HG03039 (cell line): ENCODE results near the gene ZC3H18.

Experiments used
- ATAC-seq: cut with Tn5 transposase; IDR thresholded peaks from one replicate; pipeline ENCODE4 v1.9.1; 2021; ENCODE audit warnings: mild to moderate bottlenecking, moderate library complexity; ENCODE audit not compliant: unreplicated experiment

The ZC3H18 gene

DNA sequence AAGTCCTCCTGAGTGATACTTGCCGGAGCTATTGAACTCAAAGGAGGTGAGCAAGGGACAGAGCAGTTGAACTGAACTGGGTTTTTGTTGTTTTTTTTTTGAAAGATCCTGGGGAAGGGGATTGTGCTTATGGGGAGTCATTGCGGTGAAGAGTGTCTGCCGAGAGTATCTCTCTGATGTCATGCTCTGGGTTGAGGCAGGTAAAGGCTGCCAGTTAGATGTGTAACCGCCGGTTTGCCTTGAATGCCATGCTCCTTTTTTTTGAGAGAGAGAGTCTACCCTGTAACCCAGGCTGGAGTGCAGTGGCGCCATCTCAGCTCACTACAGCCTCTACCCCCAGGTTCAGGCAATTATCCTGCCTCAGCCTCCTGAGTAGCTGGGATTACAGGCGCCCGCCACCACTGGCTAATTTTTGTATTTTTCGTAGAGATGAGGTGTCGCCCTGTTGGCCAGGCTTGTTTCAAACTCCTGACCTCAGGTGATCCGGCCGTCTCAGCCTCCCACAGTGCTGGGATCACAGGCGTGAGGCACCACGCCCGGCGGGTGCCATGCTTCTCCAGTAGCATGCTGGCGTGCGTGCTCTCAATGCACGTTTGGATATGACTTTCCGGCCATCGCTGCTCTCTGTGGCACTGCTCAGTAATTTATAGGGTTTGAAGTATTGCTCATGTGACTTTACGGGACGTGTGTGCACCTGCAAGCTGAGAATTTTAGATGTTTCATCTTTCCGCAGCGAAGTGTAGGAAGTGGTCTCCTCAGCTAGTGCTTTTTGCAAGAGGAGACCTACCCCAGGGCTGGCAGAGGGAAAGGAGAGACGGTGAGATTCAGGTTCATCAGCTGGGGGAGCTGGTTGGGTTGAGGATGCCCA lies 8.5 kb downstream of the ZC3H18 start:
- ATAC-seq, result no peak

DNA sequence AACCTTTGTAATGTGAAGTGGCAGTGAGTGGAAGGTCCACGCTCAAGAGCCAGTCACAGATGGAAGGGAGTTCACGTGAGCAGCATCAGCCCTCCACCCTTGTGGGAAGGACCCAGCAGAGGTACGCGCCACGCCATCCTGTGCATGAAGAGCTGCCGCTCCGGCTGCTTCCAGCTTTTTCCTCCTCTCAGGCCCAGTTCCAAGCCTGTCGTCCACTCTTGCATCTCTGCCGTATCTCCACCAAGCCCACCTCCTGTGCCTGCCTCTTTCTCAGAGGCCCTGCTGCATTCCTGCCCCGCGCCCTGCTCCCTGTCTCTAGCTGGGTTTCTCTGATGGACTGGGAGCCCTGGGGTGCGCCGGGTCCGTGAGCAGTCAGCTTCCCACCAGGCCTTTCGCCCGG lies 10.2 kb downstream of the ZC3H18 start:
- ATAC-seq, result no peak

DNA sequence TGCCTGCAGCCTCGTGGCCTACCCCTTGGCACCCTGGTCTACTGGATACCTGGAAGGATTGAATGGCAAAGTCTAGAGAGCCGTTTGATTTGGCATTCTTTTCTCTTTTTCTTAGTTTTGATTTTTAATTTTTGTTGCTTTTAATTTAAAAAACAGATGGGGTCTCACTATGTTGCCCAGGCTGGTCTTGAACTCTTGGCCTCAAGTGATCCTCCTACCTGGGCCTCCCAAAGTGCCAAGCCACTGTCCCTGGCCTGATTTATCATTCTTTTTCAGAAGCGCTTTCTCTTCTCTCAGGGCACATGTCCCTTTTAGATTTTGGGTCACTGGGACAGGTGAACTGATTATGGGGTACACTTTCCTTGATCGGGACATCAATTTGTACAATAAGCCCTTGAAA lies 10.8 kb downstream of the ZC3H18 start:
- no peak for ATAC-seq

DNA sequence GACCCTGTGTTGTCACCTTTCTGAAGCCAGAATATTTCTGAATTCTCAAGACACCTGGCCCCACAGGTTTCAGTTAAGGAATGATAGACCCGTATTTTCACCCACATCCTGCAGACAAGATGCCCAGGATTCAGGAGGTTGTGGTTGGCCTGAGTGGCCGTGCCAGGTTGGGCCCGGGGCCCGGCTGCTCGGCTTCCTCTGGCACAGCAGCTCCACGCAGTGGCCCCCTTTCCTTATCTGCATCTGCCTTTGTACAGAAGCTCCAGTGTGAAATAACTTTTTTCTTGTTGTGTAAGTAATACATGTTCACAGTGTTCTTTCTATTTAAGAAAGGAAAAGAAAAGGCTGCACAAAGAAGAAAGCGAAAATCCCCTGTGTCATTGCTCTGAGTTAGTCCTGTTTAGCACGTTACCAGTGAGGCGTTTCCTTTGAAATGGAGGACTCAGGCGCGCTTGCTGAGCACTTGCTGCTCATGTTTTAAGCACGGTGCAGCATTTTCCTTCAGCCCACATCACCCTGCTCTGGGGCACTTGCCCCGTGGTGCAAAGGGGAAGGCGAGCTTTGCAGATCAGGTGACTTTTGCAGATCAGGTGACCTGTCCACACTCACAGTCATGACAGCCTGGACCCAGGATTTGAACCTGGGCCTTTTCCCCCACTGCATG lies 12.8 kb downstream of the ZC3H18 start:
- ATAC-seq, result no peak

DNA sequence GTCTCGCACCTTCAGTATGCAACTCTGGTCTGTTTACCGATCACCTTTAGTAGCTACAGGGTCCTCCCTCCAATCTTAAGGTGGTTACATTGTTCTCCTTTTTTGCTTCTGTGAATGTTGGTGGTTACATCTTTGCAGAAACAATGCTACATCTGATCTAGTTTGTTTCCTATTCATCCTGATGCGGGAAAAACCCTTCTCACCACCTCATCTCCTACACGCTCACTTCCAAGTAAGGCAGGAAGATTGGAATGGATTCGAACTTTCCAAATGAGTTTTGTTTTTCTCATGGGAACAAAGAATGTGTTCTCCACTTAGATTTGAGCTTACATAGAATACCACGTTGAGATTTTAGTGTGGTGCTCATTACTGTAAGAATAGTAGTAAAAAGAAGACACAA lies 14.5 kb downstream of the ZC3H18 start:
- ATAC-seq, result no peak

DNA sequence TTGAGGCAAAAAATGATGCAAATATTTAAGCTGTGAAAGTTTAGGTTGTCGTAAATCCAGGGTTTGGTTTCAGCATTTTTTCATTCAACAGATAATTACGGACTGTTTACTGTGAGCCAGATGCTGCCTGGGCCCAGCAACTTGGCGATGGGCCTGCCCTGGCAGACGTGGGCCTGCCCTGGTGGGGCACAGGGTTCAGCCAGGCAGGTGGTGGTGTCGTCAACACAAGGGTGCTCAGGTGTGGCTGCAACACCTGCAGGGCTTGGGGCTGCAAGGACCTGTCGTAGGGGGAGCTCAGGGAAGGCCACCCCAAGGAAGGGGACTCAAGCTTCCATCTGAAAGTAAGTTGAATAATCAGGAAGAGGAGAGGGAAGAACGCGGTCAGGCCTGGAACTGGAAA lies 15.1 kb downstream of the ZC3H18 start:
- ATAC-seq, result no peak

DNA sequence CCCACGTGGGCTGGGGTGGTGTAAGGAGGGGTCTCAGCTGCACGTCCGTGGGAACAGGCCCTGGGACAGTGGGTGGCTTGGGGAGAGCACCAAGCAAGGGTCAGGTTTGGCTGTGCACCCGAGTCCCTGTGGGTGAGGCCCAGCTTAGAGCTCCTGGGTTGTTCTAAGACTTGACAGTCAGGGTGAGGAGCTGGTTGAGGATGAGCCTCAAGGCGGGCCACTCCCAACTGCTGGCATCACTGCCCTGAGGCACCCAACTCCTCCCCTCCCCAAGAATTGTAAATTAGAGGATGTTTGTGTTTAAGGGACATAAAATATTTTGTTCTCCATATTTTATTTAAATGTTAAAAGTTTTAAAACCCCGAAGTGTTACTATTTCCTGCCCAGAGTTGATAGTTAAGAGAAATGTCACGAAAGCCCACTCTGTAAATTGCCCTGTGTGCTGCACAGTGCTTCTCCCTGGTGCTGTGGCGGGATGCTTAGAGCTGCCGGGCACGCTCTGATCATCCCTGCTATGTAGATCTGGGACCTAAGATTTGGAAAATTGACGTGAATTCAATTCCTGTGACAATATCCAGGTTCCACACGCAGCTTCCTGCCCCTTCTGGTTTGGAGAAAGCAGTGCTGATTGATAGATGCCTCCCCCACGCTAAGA lies 15.9 kb downstream of the ZC3H18 start:
- ATAC-seq, result no peak

DNA sequence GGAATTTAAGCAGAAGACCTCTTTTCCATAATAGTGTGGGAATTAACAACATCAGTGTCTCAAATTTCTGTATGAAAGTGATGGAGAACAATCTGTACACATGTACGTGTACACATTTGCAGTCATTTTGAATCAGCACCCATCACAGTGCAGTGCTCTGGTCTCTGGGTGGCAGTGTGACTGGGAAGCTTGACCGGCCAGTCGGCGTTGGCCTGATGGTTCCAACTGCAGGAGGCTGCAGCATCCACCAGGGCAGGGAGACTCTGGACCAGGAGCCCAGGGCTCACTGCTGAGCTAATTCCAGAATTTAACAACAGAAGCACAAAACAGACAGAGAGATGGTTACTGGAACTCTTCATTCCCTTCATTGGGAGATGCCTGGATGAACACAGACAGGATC lies 17.9 kb downstream of the ZC3H18 start:
- ATAC-seq, result no peak

DNA sequence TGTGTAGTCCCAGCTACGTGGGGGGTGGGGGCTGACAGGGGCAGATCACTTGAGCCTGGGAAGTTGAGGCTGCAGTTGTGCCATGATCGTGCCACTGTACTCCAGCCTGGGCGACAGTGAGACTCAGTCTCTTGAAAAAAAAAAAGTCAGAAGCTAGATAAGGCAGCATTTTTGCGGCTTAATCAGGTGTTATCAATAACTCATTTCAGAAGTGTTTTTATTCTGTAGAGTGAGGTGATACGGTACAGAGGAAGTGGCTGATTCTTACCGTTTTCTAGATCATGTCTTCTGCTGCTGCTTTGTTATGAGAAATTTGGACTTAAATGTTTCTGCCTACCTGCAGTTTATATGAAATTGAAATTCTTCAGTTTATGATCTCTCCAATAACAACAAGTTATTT lies 18.6 kb downstream of the ZC3H18 start:
- no peak for ATAC-seq

DNA sequence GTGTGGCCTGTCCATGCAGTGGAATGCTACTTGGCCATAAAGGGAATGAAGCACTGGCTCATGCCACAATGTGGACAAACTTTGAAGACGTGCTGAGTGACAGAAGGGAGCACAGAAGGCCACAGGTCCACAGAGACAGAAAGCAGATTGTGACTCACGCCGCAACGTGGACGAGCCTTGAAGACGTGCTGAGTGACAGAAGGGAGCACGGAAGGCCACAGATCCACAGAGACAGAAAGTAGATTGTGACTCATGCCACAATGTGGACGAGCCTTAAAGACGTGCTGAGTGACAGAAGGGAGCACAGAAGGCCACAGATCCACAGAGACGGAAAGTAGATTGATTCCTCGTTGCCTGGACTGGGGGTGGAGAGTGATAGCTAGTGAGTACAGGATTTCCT lies 19.2 kb downstream of the ZC3H18 start:
- no peak for ATAC-seq

DNA sequence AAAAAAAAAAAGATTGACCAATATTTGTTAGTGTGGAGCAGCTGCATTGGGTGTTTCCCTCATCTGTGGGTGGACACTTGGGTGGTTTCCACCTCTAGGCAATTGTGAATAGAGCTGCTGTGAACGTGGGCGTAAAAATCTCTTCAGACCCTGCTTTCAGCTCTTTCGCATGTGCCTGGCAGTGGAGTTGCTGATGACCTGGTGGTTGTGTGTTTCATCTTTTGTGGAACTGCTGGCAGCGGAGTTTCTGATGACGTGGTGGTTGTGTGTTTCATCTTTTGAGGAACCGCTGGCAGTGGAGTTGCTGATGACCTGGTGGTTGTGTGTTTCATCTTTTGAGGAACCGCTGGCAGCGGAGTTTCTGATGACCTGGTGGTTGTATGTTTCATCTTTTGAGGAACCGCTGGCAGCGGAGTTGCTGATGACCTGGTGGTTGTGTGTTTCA lies 21.4 kb downstream of the ZC3H18 start:
- no peak for ATAC-seq

DNA sequence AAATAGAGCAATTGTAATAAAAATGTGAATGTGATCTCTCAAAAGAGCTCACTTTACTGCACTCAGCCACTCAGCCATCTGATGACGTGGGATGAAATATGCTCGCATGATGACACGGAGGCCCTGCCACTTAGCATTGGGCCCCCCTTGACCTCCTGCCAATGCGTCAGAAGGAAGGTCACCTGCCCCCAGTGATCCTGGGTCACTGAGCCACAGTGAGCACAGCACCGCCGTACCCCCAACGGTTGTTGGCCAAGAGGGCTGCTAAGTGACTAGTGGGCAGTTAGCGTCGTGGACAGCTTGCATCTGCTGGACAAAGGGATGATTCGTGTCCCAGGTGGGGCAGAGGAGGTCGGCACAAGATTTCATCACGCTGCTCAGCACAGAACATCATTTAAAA lies 22.9 kb downstream of the ZC3H18 start:
- ATAC-seq, result no peak

DNA sequence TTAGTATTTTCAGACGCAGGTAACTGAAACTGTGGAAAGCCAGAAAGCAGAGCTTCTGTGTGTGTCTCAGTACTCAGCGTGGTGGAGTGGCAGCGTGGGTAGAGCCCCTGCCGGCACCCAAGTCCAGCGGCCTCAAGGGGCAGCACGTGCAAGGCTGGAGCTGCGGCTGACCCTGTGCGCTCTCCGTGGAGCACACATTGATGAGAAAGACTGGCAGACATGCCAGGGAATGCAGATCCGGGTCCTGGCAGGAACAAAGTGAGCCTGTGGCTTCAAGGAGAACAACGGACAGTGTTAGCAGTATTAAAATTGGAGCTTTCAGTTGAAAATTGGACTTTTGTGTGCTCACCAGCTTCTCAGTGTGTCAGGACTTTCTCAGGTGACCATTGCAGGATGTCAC lies 23.3 kb downstream of the ZC3H18 start:
- ATAC-seq, result no peak

DNA sequence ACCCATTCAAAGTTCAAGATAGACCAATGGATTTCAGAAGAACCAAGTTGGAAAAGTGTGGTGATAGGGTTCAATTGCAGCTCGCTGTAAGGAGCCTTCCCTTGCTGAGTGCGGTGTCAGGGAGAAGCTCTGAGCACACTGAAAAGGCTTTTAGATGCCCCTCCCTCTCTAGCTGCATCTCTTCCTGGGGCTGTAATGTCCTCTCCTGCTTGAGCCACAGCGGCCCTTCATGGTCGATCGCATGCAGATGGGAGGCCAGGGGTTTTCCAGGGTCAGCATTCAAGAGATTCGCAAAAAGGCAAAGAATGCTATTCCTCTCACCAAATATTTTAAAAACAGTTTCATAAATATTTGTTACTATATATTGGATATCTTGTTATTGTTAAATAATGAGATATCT lies 23.7 kb downstream of the ZC3H18 start:
- ATAC-seq, result no peak

DNA sequence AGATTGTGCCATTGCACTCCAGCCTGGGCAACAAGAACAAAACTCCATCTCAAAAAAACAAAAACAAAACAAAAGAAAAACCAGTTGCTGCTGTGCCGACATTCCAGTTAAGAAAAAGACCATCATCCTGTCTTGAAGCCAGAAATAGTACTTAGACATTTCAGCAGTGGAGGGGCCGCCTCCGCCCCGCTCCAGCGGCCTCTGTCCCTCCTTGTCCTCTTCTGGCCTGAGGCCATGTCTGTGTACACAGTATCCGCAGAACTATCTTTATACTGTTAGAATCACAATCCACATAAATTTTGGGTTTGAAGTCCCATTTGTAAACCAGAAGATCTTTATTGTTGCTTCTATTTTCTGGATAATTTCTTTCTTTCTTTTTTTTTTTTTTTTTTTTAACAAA lies 24.9 kb downstream of the ZC3H18 start:
- no peak for ATAC-seq

DNA sequence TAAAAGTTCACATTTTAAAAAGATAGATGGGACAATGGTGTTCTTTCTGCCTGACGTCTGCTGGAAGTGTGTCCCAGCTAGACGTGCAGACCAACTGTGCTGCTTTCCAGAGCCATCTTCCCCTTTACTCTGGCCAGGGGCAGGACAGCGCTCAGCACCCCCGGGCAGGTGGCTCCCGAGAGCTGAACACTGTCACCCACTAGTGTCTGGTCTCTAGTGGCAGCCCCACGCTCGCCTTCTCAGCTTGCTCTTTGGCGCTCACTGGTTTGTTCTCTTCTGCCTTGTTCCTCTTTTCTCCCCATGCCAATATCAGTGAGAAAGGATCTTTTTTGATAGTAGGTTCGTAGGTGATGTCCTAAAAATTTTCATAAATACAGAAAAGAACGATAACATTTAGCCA lies 25.7 kb downstream of the ZC3H18 start:
- no peak for ATAC-seq

DNA sequence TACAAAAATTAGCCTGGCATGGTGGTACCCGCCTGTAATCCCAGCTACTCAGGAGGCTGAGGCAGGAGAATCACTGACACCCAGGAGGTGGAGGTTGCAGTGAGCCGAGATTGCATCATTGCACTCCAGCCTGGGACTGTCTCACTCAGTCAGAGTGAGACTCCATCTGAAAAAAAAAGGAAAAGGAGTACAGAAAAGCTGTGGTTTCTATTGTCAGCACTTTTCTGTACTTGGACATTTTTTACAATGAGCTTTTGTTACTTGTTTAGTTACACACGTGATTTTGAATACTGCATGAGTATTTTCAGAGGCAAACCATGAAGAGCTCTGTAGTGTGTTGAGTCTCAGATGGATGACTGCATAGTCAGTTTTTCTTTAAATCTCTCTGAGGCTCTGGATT lies 26.3 kb downstream of the ZC3H18 start:
- no peak for ATAC-seq

DNA sequence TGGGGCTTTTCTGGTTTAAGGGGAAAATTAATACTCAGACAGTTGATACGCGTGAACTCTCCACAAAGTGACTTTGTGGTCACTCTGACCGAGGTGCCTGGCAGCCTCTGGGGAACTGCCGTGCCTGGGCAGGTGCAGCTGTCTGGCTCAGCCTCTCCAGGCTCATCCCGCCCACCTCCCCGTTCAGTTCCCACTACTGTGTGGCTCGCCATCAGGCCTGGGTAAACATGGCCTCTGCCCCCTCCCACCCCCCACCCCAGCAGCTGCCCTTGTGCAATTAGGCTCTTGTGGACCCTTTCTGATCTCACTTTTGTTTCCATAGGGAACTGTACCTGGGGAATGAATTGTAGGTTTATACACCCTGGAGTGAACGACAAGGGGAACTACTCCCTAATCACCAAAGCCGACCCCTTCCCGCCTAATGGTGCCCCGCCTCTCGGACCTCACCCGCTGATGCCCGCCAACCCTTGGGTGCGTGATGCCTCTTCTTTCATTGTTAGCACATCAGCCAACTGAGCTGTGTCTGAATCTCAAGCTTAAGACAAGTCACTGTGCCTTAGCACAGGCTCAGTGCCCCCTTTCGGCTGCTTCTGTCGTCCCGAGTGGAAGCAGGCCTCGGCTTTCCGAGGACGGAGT lies 27.8 kb downstream of the ZC3H18 start:
- ATAC-seq, result no peak

DNA sequence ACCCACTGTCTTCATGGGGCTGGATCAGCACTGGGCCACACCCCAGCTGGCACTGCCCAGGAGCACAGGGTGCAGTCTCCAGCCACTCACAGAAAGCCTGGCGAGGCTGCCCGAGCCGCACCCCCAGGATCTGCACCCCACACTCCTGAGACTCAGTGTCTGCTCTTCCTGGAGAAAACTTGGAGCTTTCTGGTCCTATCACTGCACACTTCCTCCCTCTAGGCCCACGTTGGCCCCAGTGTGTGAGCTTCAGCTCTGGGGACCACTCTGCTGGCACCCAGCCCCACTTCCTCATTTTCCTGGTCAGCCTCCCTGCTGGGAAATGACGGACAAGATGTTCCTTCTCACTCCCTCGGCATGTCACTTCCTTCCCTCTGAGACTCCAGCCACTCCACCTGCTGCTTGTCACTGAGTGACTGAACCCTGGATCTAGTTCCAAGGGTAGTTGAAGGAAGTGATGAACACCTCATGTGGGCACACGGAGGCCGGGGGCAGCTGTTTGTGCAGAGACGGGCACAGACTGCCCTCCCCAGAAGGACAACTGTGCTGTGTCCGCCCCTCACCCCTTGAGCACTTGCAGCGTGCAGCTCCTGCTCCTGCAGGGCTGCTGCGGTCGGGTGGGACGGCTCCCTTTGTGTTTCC lies 29.0 kb downstream of the ZC3H18 start:
- ATAC-seq, result no peak

DNA sequence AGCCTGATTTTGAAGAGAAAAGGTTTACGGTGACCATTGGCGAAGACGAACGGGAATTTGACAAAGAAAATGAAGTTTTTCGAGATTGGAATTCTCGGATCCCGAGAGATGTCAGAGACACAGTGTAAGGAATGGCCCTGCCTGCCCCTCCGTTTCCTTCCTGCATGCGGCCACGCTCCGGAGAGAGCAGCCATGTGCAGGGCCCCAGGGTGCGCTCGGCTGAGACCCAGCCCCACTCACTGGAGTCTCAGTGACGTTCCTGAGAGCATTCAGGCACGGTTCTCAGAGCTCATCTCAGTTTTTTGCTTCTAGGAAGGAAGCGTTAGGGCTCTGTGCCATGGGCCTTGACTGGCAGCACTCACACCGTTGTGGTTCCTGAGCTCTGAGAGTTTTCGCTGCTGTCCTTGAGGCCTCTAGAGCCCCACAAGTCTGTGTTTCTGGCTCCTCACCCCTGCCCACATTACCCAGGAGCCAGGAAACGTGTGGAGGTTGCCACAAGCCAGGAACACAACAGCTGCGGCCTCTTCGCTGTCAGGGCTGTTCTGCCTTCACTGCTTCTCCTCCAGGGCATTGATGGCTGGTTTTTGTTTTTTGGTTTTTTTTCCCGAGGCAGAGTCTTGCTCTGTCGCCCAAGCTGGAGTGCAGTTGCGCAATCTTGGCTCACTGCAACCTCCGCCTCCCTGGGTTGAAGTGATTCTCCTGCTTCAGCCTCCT lies 29.8 kb downstream of the ZC3H18 start:
- ATAC-seq, result no peak

DNA sequence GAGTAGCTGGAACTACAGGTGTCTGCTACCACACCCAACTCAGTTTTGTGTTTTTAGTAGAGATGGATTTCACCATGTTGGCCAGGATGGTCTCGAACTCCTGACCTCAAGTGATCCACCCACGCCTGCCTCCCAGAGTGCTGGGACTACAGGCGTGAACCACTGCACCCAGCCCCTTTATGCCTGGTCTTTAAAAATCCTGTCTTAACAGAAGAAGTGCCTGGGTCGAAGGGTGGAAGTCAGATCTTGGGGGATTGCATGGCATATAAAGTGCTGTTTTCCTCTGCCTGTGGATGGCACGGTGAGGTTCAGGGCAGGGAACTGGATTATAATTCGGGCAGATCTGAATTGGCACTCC lies 30.3 kb downstream of the ZC3H18 start:
- no peak for ATAC-seq
